ENCODE results near the gene SLAMF9. TPM values are rescaled to one million over a fixed set of nuclear protein-coding genes. Genes with fewer than 3 reads are reported as not detected.

Gene SLAMF9
- total and polyA plus RNA-seq, 8 donors: not detected

GRCh38 chr1:159951551-159951950 is 2.5 kb downstream of the SLAMF9 start:
- Histone ChIP-seq H3K27ac (no peak overlapping the region), H3K4me1 (peaks cover 2 to 8% (median 3%) of the 10 kb centered on the region in 3 donors), H3K4me3 (no peak overlapping the region), H3K9me3 (no peaks in the 10 kb centered on the region), H3K27me3 (no peaks in the 10 kb centered on the region), H3K36me3 (no peaks in the 10 kb centered on the region)
- TF ChIP-seq, protein P1, sequence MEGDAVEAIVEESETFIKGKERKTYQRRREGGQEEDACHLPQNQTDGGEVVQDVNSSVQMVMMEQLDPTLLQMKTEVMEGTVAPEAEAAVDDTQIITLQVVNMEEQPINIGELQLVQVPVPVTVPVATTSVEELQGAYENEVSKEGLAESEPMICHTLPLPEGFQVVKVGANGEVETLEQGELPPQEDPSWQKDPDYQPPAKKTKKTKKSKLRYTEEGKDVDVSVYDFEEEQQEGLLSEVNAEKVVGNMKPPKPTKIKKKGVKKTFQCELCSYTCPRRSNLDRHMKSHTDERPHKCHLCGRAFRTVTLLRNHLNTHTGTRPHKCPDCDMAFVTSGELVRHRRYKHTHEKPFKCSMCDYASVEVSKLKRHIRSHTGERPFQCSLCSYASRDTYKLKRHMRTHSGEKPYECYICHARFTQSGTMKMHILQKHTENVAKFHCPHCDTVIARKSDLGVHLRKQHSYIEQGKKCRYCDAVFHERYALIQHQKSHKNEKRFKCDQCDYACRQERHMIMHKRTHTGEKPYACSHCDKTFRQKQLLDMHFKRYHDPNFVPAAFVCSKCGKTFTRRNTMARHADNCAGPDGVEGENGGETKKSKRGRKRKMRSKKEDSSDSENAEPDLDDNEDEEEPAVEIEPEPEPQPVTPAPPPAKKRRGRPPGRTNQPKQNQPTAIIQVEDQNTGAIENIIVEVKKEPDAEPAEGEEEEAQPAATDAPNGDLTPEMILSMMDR (IDR thresholded peaks at IDR 0.05): no peak
- WGBS, 2 donors: 66 to 84% methylated on average over 1 of the region's 1 CpG
- intact Hi-C loops (cut with DNase I): no loop called here
- ATAC-seq (no peak), DNase-seq (no peak), FAIRE-seq (no peak)

- Histone ChIP-seq H3K9me3 (no peaks in the 10 kb centered on the region), H3K27ac (no peak overlapping the region), H3K4me1 (peaks cover 3 to 12% (median 4%) of the 10 kb centered on the region in 3 donors), H3K4me3 (no peak overlapping the region), H3K27me3 (no peaks in the 10 kb centered on the region), H3K36me3 (no peaks in the 10 kb centered on the region)
- DNase-seq (no peak), ATAC-seq (no peak), FAIRE-seq (no peak)
- intact Hi-C loops (cut with DNase I): no loop called here
- 53 to 59% methylated on average over 2 of the region's 2 CpGs for WGBS, 2 donors
- TF ChIP-seq, protein P1 (IDR thresholded peaks at IDR 0.05): no peak
Measured at GRCh38 chr1:159951016-159951415, 3.0 kb downstream of the SLAMF9 start.

- H3K9me3 ChIP-seq: no peaks in the 10 kb centered on the region
- intact Hi-C loops (cut with DNase I): no loop called here
- H3K4me1 ChIP-seq: peaks cover 3 to 12% (median 4%) of the 10 kb centered on the region in 3 donors
- H3K36me3 ChIP-seq: no peaks in the 10 kb centered on the region
- 93 to 94% methylated on average over 4 of the region's 4 CpGs for WGBS, 2 donors
- H3K4me3 ChIP-seq: no peak overlapping the region
- TF ChIP-seq, protein P1 (IDR thresholded peaks at IDR 0.05): no peak
- ATAC-seq: no peak
- FAIRE-seq: no peak
- DNase-seq: no peak
- no peak overlapping the region for H3K27ac ChIP-seq
- no peaks in the 10 kb centered on the region for H3K27me3 ChIP-seq
Measured at GRCh38 chr1:159949981-159950381, 4.1 kb downstream of the SLAMF9 start.

DNA sequence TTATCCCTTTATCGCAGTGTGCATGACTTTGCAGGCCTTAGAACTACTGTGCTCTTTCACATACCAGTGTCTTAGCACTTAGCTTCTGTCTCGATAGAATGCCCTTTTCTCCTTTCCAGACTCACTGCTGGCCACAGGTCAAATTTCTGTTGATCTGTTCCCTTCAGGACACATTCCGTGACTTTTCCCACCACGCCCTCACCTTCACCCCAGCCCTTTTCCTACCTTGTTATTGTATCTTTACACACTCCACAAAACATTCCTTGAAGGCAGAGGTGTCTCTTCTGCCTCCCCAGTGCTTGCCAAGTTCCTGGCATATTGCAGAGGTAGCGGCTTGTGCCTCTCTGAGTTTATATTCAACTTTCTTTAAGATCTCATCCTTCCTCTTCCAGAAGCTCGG is 4.9 kb downstream of the SLAMF9 start:
- Histone ChIP-seq H3K4me1 (peaks cover 3 to 12% (median 4%) of the 10 kb centered on the region in 3 donors), H3K36me3 (no peaks in the 10 kb centered on the region), H3K9me3 (no peaks in the 10 kb centered on the region), H3K27me3 (no peaks in the 10 kb centered on the region), H3K4me3 (no peak overlapping the region), H3K27ac (no peak overlapping the region)
- 49 to 54% methylated on average over 6 of the region's 6 CpGs for WGBS, 2 donors
- FAIRE-seq (no peak), ATAC-seq (no peak), DNase-seq (no peak)
- TF ChIP-seq, protein P1 (IDR thresholded peaks at IDR 0.05): no peak
- intact Hi-C loops (cut with DNase I): no loop called here

- no peaks in the 10 kb centered on the region for H3K36me3 ChIP-seq
- ATAC-seq (no peak), DNase-seq (no peak), FAIRE-seq (no peak)
- no peaks in the 10 kb centered on the region for H3K27me3 ChIP-seq
- H3K27ac ChIP-seq: no peak overlapping the region
- intact Hi-C loops (cut with DNase I): no loop called here
- H3K4me3 ChIP-seq: no peak overlapping the region
- peaks cover 3 to 12% (median 4%) of the 10 kb centered on the region in 3 donors for H3K4me1 ChIP-seq
- TF ChIP-seq, protein P1 (IDR thresholded peaks at IDR 0.05): no peak
- WGBS, 2 donors: 45 to 65% methylated on average over 1 of the region's 1 CpG
- H3K9me3 ChIP-seq: no peaks in the 10 kb centered on the region
Measured at GRCh38 chr1:159947942-159948341, 6.1 kb downstream of the SLAMF9 start.

Measured in pancreas (tissue), 10 donors.